ENCODE measurements around the gene SMIM7. TPM values are rescaled to one million over a fixed set of nuclear protein-coding genes. Genes with fewer than 3 reads are reported as not detected.

SMIM7 gene
- total RNA-seq, 1 donor from 2014 or later = 75.1 TPM

GRCh38 chr19:16638666-16639065 lies 21.3 kb downstream of the SMIM7 start:
- H3K27me3 ChIP-seq = no peaks in the 10 kb centered on the region
- no peaks in the 10 kb centered on the region for H3K4me1 ChIP-seq
- H3K36me3 ChIP-seq = peaks cover 0 to 48% of the 10 kb centered on the region in 2 donors
- DNase-seq (ENCODE audit: extremely low spot score in 2 of 2) = no peak
- H3K9me3 ChIP-seq = no peaks in the 10 kb centered on the region
- H3K4me3 ChIP-seq = no peak overlapping the region
- intact Hi-C loops (cut with DNase I) = no loop called here
- TF ChIP-seq CTCF (IDR thresholded peaks at IDR 0.05) (no peak), POLR2A (IDR thresholded peaks at IDR 0.05) (no peak), POLR2AphosphoS5 (IDR thresholded peaks at IDR 0.05; ENCODE audit: insufficient read depth in 1 of 2, low read depth in 1 of 2) (no peak)
- no peak overlapping the region for H3K27ac ChIP-seq

- peaks cover 0 to 46% of the 10 kb centered on the region in 2 donors for H3K36me3 ChIP-seq
- no peak for DNase-seq (ENCODE audit: extremely low spot score in 2 of 2)
- H3K27ac ChIP-seq = no peak overlapping the region
- no peaks in the 10 kb centered on the region for H3K27me3 ChIP-seq
- H3K4me3 ChIP-seq = no peak overlapping the region
- no peak for TF ChIP-seq POLR2A (IDR thresholded peaks at IDR 0.05)
- TF ChIP-seq CTCF (IDR thresholded peaks at IDR 0.05) = no peak
- TF ChIP-seq POLR2AphosphoS5 (IDR thresholded peaks at IDR 0.05; ENCODE audit: insufficient read depth in 1 of 2, low read depth in 1 of 2) = no peak
- H3K4me1 ChIP-seq = no peaks in the 10 kb centered on the region
- intact Hi-C loops (cut with DNase I) = no loop called here
- no peaks in the 10 kb centered on the region for H3K9me3 ChIP-seq
Measured at GRCh38 chr19:16637535-16637934, 22.4 kb downstream of the SMIM7 start.

GRCh38 chr19:16631465-16631864 lies 28.5 kb downstream of the SMIM7 start:
- Histone ChIP-seq H3K4me1 (peaks cover 22% of the 10 kb centered on the region), H3K27me3 (no peaks in the 10 kb centered on the region), H3K36me3 (peaks cover 0 to 29% of the 10 kb centered on the region in 2 donors), H3K9me3 (no peaks in the 10 kb centered on the region), H3K4me3 (no peak overlapping the region), H3K27ac (no peak overlapping the region)
- no peak for DNase-seq (ENCODE audit: extremely low spot score in 2 of 2)
- intact Hi-C loops (cut with DNase I) = no loop called here
- TF ChIP-seq CTCF (IDR thresholded peaks at IDR 0.05) (no peak), POLR2A (IDR thresholded peaks at IDR 0.05) (no peak)

GRCh38 chr19:16628984-16629691 lies 30.8 kb downstream of the SMIM7 start:
- no peak for DNase-seq (ENCODE audit: extremely low spot score in 2 of 2)
- H3K27me3 ChIP-seq = no peaks in the 10 kb centered on the region
- TF ChIP-seq POLR2A (IDR thresholded peaks at IDR 0.05) (no peak), POLR2AphosphoS5 (IDR thresholded peaks at IDR 0.05; ENCODE audit: insufficient read depth in 1 of 2, low read depth in 1 of 2) (no peak), CTCF (IDR thresholded peaks at IDR 0.05) (no peak)
- H3K27ac ChIP-seq = peak overlapping the region; percentile 93
- intact Hi-C loops (cut with DNase I) = loop anchor here (2.0 kb wide), 1 partner anchor 56 kb away; the partner anchor contains the start of gene SLC35E1
- H3K36me3 ChIP-seq = peaks cover 0 to 16% of the 10 kb centered on the region in 2 donors
- peak overlapping the region; percentile 97 to 100 for H3K4me3 ChIP-seq
- peaks cover 34% of the 10 kb centered on the region for H3K4me1 ChIP-seq
- H3K9me3 ChIP-seq = no peaks in the 10 kb centered on the region

All from vagina (tissue), 2 donors.